Left ventricle myocardium inferior (tissue), 1 donor: ENCODE data around the gene TNS3. TPM values are rescaled to one million over a fixed set of nuclear protein-coding genes. Genes with fewer than 3 reads are reported as not detected.

Experiments
- DNase-seq: peaks from one replicate; pipeline ENCODE4 v3.0.0-alpha.2; 2020
- H3K27ac ChIP-seq: fragments of 200-600 bp; replicated peaks from 2 replicates; pipeline ENCODE4 v1.8.0; 2021
- H3K27me3 ChIP-seq: fragments of 200-600 bp; 2 replicates; pipeline ENCODE4 v1.8.0; 2021; ENCODE audit warnings: low read depth
- H3K36me3 ChIP-seq: fragments of 200-600 bp; 2 replicates; pipeline ENCODE4 v1.8.0; 2021
- H3K4me1 ChIP-seq: fragments of 200-600 bp; 2 replicates; pipeline ENCODE4 v1.8.0; 2021
- H3K4me3 ChIP-seq: fragments of 200-600 bp; 2 replicates; pipeline ENCODE4 v1.8.0; 2021; ENCODE audit warnings: mild to moderate bottlenecking, moderate library complexity
- H3K9me3 ChIP-seq: fragments of 200-600 bp; replicated peaks from 2 replicates; pipeline ENCODE4 v1.8.0; 2021
- intact Hi-C: fragments of 100-400 bp; cut with micrococcal nuclease; formaldehyde crosslinking; loops from one replicate; pipeline ENCODE4 v1.11.0; 2022
- total RNA-seq: library from RNA; stranded (reverse); fragmentation: NEBNext Ultra II Directional; extraction: Animal tissue kit (Norgen Biotek cat#: 25700); gene quantifications from one replicate; pipeline ENCODE4 v1.2.1, GENCODE V29; 2021
- TF ChIP-seq, protein P1 (sequence below): fragments of 200-600 bp; IDR thresholded peaks from 2 replicates; pipeline ENCODE4 v1.8.0; 2021; ENCODE audit warnings: antibody characterized with exemption, mild to moderate bottlenecking, borderline replicate concordance
- donor health status: DM: no; HTN: yes; CAD: no; lungs with severe emphysema.

TNS3 gene
- total RNA-seq, 1 donor from 2014 or later = 40.6 TPM

DNA sequence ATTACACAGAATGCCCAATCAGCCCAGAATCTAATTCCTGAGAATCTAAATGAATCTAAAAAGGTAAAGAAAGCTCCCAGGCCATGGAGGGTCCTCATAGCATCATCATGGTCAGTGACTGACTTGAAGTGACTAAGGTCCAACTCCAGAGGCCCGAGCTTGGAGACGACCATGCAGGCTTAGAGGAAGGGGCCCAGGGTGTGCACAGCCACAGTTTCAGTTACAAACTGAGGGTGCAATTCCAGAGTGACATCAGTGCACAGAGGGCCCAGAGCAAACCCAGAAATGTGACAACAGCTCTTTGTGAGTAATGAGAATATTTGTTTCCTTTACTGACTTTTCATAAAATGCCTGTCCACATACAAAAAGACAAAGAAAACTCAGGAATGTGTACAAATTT, 170.0 kb downstream of the TNS3 start:
- intact Hi-C loops = no loop called here
- no peak overlapping the region for H3K27ac ChIP-seq
- DNase-seq = no peak
- TF ChIP-seq, protein P1, sequence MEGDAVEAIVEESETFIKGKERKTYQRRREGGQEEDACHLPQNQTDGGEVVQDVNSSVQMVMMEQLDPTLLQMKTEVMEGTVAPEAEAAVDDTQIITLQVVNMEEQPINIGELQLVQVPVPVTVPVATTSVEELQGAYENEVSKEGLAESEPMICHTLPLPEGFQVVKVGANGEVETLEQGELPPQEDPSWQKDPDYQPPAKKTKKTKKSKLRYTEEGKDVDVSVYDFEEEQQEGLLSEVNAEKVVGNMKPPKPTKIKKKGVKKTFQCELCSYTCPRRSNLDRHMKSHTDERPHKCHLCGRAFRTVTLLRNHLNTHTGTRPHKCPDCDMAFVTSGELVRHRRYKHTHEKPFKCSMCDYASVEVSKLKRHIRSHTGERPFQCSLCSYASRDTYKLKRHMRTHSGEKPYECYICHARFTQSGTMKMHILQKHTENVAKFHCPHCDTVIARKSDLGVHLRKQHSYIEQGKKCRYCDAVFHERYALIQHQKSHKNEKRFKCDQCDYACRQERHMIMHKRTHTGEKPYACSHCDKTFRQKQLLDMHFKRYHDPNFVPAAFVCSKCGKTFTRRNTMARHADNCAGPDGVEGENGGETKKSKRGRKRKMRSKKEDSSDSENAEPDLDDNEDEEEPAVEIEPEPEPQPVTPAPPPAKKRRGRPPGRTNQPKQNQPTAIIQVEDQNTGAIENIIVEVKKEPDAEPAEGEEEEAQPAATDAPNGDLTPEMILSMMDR = no peak
- H3K4me3 ChIP-seq = no peak overlapping the region
- H3K27me3 ChIP-seq = no peaks in the 10 kb centered on the region
- peaks cover 33% of the 10 kb centered on the region for H3K36me3 ChIP-seq
- no peaks in the 10 kb centered on the region for H3K9me3 ChIP-seq
- H3K4me1 ChIP-seq = peaks cover 15% of the 10 kb centered on the region

DNA sequence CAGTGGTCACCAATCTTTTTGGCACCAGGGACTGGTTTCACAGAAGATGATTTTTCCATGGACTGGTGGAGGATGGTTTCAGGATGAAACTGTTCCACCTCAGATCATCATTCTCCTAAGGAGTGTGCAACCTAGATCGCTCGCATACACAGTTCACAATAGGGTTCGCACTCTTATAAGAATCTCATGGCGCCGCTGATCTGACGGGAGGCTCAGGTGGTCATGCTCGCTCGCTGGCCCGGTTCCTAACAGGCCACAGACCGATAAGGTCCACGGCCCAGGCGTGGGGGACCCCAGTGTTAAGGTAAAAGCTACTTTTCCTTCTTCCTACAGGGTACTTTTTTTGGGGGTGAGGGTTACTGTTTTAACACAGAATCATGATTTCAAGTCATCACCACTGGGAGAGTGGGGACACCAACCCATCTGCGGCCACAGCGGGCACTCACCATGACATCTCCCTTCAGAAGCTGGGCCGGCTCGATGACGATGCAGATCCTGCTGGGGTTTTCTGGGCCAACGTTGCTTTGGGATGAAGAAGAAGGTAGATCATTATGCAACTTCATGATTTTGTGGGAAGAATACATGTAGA, 170.5 kb downstream of the TNS3 start:
- no peak overlapping the region for H3K4me3 ChIP-seq
- no peaks in the 10 kb centered on the region for H3K9me3 ChIP-seq
- peaks cover 21% of the 10 kb centered on the region for H3K4me1 ChIP-seq
- no peak for DNase-seq
- H3K36me3 ChIP-seq = peaks cover 29% of the 10 kb centered on the region
- H3K27ac ChIP-seq = no peak overlapping the region
- no peaks in the 10 kb centered on the region for H3K27me3 ChIP-seq
- TF ChIP-seq, protein P1 = no peak
- intact Hi-C loops = no loop called here

DNA sequence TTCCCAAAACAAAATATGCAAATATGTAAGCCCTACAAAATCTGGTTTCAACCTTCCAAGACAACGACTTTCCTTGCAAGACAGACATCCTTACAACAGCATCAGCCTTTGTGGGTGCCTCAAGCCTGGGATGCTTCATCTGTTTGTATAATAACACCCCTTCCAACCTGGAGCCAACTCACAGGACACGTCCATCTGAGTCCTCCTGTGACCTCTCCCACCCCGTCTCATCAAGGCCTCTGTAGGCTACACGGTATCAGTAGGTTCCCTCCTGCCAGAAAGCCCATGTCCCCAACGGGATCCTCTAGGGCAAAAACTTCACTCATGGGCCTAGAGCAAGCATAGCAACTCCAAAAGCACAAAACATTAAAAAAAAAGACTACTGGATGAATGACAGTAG, 173.2 kb downstream of the TNS3 start:
- TF ChIP-seq, protein P1 = no peak
- Histone ChIP-seq H3K27me3 (no peaks in the 10 kb centered on the region), H3K36me3 (peaks cover 29% of the 10 kb centered on the region), H3K9me3 (no peaks in the 10 kb centered on the region), H3K27ac (no peak overlapping the region), H3K4me1 (peaks cover 32% of the 10 kb centered on the region), H3K4me3 (no peak overlapping the region)
- DNase-seq = no peak
- intact Hi-C loops = no loop called here

DNA sequence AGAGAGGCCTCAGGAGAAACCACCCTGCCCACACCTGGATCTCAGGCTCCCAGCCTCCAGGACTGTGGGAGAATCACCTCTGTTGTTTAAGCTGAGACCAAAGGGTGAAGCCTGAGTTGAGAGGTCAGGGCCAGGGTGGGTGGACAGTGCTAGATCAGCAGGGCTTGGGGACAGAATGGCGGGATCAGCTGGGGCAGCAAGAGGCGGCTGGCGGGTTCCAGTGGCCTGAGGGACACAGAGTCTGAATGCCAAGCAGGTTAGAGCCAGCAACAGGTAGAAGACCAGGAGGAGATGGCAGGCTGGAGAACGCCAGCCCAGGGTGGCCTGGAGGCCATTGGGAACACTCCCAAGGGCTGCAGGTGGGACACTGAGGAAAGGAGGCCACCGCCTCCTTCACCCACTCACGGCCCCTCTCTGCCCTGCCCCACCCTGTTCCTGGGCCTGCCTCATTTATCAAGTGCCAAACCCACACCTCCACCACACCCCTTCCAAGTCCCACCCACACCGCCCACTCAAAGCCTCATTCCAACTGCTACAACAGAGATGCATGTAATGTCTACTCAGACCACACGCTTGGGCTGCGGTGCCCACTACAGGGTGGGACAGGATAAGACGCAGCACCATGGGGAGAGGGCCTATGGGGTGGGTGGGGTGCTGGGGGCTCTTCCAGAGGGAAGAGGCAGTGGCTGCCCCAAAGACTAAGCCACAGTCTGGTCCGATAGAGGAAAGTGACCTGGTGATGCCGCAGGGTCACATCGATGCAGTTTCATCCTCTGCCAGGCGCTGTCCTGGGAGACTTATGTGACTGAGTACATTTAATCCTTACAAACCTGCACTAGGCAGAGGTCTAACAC, 173.9 kb downstream of the TNS3 start:
- no peak for DNase-seq
- H3K4me1 ChIP-seq = peaks cover 31% of the 10 kb centered on the region
- TF ChIP-seq, protein P1 = no peak
- peaks cover 24% of the 10 kb centered on the region for H3K36me3 ChIP-seq
- intact Hi-C loops = no loop called here
- H3K27ac ChIP-seq = no peak overlapping the region
- H3K4me3 ChIP-seq = no peak overlapping the region
- H3K27me3 ChIP-seq = no peaks in the 10 kb centered on the region
- no peaks in the 10 kb centered on the region for H3K9me3 ChIP-seq

DNA sequence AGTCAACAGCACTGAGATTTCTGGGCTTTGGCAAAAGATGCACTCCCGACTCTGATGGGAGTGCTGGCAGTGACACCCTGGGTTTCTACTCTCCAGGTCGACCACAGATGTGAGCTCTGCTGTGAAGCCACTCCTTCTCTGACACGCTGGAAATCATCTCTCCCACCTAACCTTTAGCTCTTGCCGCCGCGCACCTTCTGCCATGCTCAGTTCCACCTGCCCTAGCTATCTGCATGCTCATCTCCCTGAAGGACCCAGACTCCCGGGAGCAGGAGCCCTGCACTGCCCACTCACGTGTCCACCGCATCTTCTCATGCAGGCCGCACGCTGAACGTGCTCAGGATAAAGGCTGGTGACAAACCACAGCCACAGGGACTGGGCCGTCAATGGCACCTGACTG, 174.8 kb downstream of the TNS3 start:
- Histone ChIP-seq H3K4me1 (peaks cover 31% of the 10 kb centered on the region), H3K4me3 (no peak overlapping the region), H3K9me3 (no peaks in the 10 kb centered on the region), H3K36me3 (peaks cover 21% of the 10 kb centered on the region), H3K27ac (peak overlapping the region; percentile 70), H3K27me3 (no peaks in the 10 kb centered on the region)
- intact Hi-C loops = no loop called here
- TF ChIP-seq, protein P1 = no peak
- DNase-seq = no peak
